ENCODE measurements around the gene ZNF346. TPM values are rescaled to one million over a fixed set of nuclear protein-coding genes. Genes with fewer than 3 reads are reported as not detected.

Gene ZNF346
- total and polyA plus RNA-seq, 2 of the 13 experiments (the other 11 are each of a cell fraction or from before 2014, with no cell fraction given): 8.6 to 19.4 TPM

DNA sequence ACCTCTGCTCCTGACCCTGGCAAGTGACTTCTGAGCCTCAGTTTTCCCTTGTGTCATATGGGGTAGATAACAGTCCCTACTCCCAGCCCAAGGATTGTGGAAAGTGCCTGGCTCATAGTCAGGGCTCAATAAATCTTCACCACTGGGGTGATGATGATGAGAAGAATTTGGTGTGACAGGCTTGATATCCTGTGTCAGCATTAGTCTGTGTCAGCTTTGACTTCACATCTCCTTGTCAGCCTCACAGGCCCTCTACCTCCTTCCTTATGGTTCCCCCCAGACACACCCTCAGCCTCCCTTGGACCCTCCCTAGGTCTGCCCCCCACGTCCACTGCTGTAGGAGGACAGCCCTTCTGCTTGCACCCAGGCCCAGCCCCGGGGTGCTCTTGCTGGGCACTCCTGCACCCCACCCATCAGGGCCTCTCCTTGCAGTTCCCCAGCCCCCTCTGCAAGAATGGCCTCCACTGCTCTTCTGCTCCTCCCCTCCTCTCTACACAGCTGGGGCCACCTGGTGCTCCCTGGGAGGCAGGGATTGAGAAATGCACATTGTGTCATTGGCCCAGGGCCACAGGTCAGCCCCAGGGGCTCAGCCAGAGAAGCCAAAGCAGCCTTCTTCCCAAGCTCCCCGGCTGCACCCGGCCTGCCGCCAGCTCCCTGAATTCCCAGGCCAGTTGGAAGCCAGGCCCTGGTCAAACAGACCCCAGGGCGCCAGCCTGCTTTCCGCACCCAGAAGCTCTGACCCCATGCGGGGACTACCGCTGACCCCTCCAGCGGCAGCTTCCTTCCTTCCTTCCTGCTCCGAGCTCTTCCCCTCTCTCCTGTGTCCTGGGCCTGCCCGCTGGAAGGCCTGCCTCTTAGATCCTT lies 72.0 kb downstream of the ZNF346 start (continued):
- TF ChIP-seq HOMEZ (CRISPR knock-in tag; IDR thresholded peaks at IDR 0.05; ENCODE audit: low read depth): 0 out of 2 replicates have a peak, but pooled peaks have one; percentile 52
- TF ChIP-seq NONO (IDR thresholded peaks at IDR 0.05): no peak
- peak; percentile 80 for TF ChIP-seq NONO (CRISPR knock-in tag; conservative IDR thresholded peaks at IDR 0.05)
- TF ChIP-seq, protein P1, sequence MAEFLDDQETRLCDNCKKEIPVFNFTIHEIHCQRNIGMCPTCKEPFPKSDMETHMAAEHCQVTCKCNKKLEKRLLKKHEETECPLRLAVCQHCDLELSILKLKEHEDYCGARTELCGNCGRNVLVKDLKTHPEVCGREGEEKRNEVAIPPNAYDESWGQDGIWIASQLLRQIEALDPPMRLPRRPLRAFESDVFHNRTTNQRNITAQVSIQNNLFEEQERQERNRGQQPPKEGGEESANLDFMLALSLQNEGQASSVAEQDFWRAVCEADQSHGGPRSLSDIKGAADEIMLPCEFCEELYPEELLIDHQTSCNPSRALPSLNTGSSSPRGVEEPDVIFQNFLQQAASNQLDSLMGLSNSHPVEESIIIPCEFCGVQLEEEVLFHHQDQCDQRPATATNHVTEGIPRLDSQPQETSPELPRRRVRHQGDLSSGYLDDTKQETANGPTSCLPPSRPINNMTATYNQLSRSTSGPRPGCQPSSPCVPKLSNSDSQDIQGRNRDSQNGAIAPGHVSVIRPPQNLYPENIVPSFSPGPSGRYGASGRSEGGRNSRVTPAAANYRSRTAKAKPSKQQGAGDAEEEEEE (CRISPR knock-in tag; IDR thresholded peaks at IDR 0.05; ENCODE audit: borderline replicate concordance): no peak
- no peak for TF ChIP-seq BRF2 (CRISPR knock-in tag; IDR thresholded peaks at IDR 0.05)
- TF ChIP-seq, protein P2, sequence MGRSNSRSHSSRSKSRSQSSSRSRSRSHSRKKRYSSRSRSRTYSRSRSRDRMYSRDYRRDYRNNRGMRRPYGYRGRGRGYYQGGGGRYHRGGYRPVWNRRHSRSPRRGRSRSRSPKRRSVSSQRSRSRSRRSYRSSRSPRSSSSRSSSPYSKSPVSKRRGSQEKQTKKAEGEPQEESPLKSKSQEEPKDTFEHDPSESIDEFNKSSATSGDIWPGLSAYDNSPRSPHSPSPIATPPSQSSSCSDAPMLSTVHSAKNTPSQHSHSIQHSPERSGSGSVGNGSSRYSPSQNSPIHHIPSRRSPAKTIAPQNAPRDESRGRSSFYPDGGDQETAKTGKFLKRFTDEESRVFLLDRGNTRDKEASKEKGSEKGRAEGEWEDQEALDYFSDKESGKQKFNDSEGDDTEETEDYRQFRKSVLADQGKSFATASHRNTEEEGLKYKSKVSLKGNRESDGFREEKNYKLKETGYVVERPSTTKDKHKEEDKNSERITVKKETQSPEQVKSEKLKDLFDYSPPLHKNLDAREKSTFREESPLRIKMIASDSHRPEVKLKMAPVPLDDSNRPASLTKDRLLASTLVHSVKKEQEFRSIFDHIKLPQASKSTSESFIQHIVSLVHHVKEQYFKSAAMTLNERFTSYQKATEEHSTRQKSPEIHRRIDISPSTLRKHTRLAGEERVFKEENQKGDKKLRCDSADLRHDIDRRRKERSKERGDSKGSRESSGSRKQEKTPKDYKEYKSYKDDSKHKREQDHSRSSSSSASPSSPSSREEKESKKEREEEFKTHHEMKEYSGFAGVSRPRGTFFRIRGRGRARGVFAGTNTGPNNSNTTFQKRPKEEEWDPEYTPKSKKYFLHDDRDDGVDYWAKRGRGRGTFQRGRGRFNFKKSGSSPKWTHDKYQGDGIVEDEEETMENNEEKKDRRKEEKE (IDR thresholded peaks at IDR 0.05): no peak
- TF ChIP-seq GTF3A (CRISPR knock-in tag; conservative IDR thresholded peaks at IDR 0.05): no peak
- 0 out of 2 replicates have a peak, but pooled peaks have one; percentile 41 for TF ChIP-seq ZNF235 (CRISPR knock-in tag; IDR thresholded peaks at IDR 0.05; ENCODE audit: borderline replicate concordance)
- TF ChIP-seq, protein P3, sequence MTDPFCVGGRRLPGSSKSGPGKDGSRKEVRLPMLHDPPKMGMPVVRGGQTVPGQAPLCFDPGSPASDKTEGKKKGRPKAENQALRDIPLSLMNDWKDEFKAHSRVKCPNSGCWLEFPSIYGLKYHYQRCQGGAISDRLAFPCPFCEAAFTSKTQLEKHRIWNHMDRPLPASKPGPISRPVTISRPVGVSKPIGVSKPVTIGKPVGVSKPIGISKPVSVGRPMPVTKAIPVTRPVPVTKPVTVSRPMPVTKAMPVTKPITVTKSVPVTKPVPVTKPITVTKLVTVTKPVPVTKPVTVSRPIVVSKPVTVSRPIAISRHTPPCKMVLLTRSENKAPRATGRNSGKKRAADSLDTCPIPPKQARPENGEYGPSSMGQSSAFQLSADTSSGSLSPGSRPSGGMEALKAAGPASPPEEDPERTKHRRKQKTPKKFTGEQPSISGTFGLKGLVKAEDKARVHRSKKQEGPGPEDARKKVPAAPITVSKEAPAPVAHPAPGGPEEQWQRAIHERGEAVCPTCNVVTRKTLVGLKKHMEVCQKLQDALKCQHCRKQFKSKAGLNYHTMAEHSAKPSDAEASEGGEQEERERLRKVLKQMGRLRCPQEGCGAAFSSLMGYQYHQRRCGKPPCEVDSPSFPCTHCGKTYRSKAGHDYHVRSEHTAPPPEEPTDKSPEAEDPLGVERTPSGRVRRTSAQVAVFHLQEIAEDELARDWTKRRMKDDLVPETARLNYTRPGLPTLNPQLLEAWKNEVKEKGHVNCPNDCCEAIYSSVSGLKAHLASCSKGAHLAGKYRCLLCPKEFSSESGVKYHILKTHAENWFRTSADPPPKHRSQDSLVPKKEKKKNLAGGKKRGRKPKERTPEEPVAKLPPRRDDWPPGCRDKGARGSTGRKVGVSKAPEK (CRISPR knock-in tag; IDR thresholded peaks at IDR 0.05; ENCODE audit: borderline replicate concordance): no peak
- TF ChIP-seq GZF1 (CRISPR knock-in tag; IDR thresholded peaks at IDR 0.05): no peak
- no peak for TF ChIP-seq ZNF484 (CRISPR knock-in tag; IDR thresholded peaks at IDR 0.05; ENCODE audit: borderline replicate concordance, low read depth)
- no peak for TF ChIP-seq ZBTB1 (CRISPR knock-in tag; IDR thresholded peaks at IDR 0.05; ENCODE audit: borderline replicate concordance)
- TF ChIP-seq LCORL (IDR thresholded peaks at IDR 0.05): no peak
- peak; percentile 88 for TF ChIP-seq LCORL (CRISPR knock-in tag; IDR thresholded peaks at IDR 0.05)
- TF ChIP-seq ZNF788 (CRISPR knock-in tag; IDR thresholded peaks at IDR 0.05; ENCODE audit: borderline replicate concordance): peak; percentile 27; the same call in 1 of the 2 replicates
- 0 out of 2 replicates have a peak, but pooled peaks have one; percentile 71 for TF ChIP-seq ZBTB34 (CRISPR knock-in tag; IDR thresholded peaks at IDR 0.05)
